HCT116 (cell line): Measurements from ENCODE around the gene ZSCAN21.

Experiments used
- CTCF ChIP-seq, 3 experiments: fragments of 200-600 bp in 1 of 3; sonication (generic) in 1 of 3; IDR thresholded peaks in 2 of 3; conservative IDR thresholded peaks in 1 of 3; 2 replicates each; pipeline ENCODE4 v1.5.1; 2012 to 2017; ENCODE audit warnings: low read depth in 2 of 3, low read length in 2 of 3, antibody characterized with exemption in 1 of 3, borderline replicate concordance in 1 of 3, control low read depth in 1 of 3, mild to moderate bottlenecking in 1 of 3, mixed read lengths in 1 of 3, mixed run types in 1 of 3, moderate library complexity in 1 of 3; ENCODE audit not compliant: insufficient read depth in 1 of 3
- EZH2 ChIP-seq: fragments of 200-600 bp; sonication (generic); IDR thresholded peaks from 2 replicates; pipeline ENCODE4 v1.6.1; 2017; ENCODE audit warnings: antibody characterized with exemption, mixed run types
- EZH2phosphoT487 ChIP-seq: fragments of 200-600 bp; IDR thresholded peaks from 2 replicates; pipeline ENCODE4 v1.6.1; 2018; ENCODE audit warnings: antibody characterized with exemption, borderline replicate concordance
- JUND ChIP-seq: IDR thresholded peaks from 2 replicates; pipeline ENCODE4 v1.6.1; 2012
- POLR2A ChIP-seq: IDR thresholded peaks from 2 replicates; pipeline ENCODE4 v1.7.0; 2011; ENCODE audit warnings: borderline replicate concordance; ENCODE audit not compliant: insufficient read depth, insufficient read length; ENCODE audit errors: extremely low read depth
- POLR2AphosphoS5 ChIP-seq: IDR thresholded peaks from 2 replicates; pipeline ENCODE4 v1.6.1; 2011; ENCODE audit warnings: mild to moderate bottlenecking, low read depth, low read length, moderate library complexity
- SIN3A ChIP-seq: IDR thresholded peaks from 2 replicates; pipeline ENCODE4 v1.6.1; 2012; ENCODE audit warnings: low read depth
- TCF7L2 ChIP-seq: IDR thresholded peaks from 2 replicates; pipeline ENCODE4 v1.7.0; 2011; ENCODE audit warnings: borderline replicate concordance, inconsistent platforms; ENCODE audit not compliant: insufficient read depth, insufficient read length; ENCODE audit errors: extremely low read depth
- ZBTB33 ChIP-seq: IDR thresholded peaks from 2 replicates; pipeline ENCODE4 v1.6.1; 2011; ENCODE audit warnings: mild to moderate bottlenecking, low read length, moderate library complexity; ENCODE audit not compliant: insufficient replicate concordance; ENCODE audit errors: extremely low read depth
- ZNF274 ChIP-seq: fragments of 200-500 bp; sonication (Bioruptor generic); IDR thresholded peaks from 2 replicates; pipeline ENCODE4 v1.6.1; 2014; ENCODE audit warnings: mild to moderate bottlenecking, low read depth, low read length, inconsistent platforms
- TF ChIP-seq, protein P1 (sequence below): IDR thresholded peaks from 2 replicates; pipeline ENCODE4 v1.6.1; 2012; ENCODE audit warnings: low read depth

- TF ChIP-seq, protein P1, sequence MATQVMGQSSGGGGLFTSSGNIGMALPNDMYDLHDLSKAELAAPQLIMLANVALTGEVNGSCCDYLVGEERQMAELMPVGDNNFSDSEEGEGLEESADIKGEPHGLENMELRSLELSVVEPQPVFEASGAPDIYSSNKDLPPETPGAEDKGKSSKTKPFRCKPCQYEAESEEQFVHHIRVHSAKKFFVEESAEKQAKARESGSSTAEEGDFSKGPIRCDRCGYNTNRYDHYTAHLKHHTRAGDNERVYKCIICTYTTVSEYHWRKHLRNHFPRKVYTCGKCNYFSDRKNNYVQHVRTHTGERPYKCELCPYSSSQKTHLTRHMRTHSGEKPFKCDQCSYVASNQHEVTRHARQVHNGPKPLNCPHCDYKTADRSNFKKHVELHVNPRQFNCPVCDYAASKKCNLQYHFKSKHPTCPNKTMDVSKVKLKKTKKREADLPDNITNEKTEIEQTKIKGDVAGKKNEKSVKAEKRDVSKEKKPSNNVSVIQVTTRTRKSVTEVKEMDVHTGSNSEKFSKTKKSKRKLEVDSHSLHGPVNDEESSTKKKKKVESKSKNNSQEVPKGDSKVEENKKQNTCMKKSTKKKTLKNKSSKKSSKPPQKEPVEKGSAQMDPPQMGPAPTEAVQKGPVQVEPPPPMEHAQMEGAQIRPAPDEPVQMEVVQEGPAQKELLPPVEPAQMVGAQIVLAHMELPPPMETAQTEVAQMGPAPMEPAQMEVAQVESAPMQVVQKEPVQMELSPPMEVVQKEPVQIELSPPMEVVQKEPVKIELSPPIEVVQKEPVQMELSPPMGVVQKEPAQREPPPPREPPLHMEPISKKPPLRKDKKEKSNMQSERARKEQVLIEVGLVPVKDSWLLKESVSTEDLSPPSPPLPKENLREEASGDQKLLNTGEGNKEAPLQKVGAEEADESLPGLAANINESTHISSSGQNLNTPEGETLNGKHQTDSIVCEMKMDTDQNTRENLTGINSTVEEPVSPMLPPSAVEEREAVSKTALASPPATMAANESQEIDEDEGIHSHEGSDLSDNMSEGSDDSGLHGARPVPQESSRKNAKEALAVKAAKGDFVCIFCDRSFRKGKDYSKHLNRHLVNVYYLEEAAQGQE = no peak
- TF ChIP-seq CTCF (IDR thresholded peaks at IDR 0.05 in 2 of 3, conservative IDR thresholded peaks at IDR 0.05 in 1 of 3; ENCODE audit: borderline replicate concordance in 1 of 3, insufficient read depth in 1 of 3, low read depth in 2 of 3, low read length in 2 of 3) = peak in 2 of 3 experiments; percentile 84 to 85; a peak in 4 of 6 replicates
- TF ChIP-seq POLR2AphosphoS5 = peak; percentile 85
- TF ChIP-seq EZH2 = no peak
- TF ChIP-seq POLR2A = peak; percentile 58
- no peak for TF ChIP-seq SIN3A
- TF ChIP-seq ZBTB33 = peak; percentile 64
- no peak for TF ChIP-seq ZNF274
- no peak for TF ChIP-seq EZH2phosphoT487
- peak; percentile 60 for TF ChIP-seq TCF7L2
- no peak for TF ChIP-seq JUND
Observed at GRCh38 chr7:100081535-100082102, 32.0 kb downstream of the ZSCAN21 start, which contains the start of gene ZNF3.
